Activated CD4-positive, alpha-beta T cell treated with anti-CD3 and anti-CD28 coated beads for 48 hours (primary cell): ENCODE data around the gene RPL12.

Source experiments
- DNase-seq: peaks from one replicate; pipeline ENCODE4 v3.0.0-alpha.2; 2020

The RPL12 gene

DNA sequence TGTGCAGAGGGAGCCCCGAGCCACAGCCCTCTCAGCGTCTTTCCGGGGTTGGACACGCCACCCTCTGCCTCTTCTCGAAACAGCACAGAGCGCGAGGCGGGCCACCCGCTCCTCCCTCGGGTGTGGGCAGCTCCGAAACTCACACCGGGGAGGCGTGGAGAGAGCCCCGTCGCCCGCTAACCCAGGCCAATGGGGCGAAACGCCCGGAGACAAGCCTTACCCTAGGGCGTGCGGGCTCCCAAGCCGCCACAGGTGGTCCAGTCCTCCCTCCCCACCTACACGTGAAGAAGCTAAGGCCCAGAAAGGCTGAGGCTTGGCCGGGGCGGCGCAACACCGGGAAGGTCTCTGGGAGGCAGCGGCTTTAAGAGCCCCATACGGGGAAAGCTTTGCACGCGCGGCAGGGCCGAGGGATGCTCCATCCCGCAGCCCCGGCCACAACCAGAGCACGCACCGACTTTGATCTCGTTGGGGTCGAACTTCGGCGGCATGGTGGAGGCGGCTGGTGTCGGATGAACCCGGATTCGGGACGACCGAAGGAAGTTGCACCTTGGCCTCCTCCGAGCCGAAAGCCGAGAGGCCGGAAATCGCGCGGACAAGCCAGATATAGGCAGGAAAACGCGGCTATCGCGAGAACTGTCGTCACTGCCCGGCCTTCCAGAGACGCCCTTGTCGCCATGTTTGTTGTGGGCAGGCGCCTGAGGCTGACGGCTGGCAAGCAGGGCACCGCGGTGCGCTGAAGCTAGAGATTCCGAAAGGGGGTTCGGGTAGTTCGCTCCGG is at the start of gene RPL12, which contains the start of gene LRSAM1:
TSS of gene RPL12 (minus strand) at position 577 of the 778 bp plus-strand sequence. CDS start at position 488, 89 bp downstream.
TSS of gene LRSAM1 (plus strand) at position 681 of the 778 bp plus-strand sequence. CDS start 3,018 bp downstream, outside the sequence.
- DNase-seq = peak; percentile 99

DNA sequence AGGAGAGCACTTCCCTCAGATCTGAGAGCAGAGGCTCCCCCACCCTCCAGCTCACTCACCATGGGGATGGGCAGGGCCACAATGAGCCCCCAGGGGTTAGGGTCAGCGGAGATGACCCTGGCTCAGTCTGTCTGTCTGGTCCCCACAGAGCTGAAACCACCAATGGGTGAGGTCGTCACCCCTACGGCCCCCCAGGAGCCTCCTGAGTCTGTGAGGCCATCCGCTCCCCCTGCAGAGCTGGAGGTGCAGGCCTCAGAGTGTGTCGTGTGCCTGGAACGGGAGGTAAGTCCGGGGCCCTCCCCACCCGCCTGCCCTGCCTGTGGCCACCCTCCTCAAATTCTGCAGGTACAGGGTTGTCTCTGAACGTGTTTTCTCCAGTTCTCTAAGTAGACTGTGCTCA is 49.7 kb upstream of the RPL12 start:
- DNase-seq = no peak

DNA sequence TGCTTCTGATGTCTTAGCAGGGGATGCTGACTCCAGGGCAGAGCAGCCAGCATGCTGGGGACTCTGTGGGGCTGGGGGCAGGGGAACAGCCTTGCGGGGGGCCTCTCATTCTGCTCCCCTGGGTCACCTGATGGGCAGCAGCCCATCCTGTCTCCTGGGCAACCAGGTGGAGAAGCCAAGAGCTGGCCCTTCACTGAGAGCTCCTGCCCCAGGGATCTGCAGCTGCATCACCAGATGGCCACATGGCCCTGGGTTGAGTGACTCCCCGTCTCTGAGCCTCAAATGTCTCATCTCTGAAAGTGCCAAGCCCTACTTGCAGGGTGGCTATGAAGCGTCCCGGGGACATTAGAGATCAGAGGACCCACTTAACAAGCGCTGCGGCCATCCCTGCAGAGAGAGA is 49.2 kb upstream of the RPL12 start:
- DNase-seq = no peak

DNA sequence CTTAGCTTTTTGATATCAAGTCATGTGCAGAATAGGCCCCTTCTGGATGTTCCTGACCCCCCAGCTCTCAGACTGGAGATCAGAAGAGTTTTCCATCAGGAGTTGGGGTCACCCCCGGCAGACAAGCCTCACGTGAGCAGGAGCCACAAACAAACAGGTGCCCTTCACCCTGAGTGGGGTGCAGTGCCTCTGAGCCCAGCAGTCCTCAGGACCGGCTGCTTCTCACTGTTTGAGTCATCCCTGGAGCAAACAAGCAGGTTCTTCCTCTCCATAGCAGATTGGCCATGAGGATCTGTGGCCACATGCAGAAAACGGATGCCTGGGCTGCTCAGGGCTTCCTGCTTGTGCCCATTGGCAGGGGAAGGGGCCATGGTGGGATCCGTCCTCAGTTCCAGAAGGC is 47.1 kb upstream of the RPL12 start:
- no peak for DNase-seq

DNA sequence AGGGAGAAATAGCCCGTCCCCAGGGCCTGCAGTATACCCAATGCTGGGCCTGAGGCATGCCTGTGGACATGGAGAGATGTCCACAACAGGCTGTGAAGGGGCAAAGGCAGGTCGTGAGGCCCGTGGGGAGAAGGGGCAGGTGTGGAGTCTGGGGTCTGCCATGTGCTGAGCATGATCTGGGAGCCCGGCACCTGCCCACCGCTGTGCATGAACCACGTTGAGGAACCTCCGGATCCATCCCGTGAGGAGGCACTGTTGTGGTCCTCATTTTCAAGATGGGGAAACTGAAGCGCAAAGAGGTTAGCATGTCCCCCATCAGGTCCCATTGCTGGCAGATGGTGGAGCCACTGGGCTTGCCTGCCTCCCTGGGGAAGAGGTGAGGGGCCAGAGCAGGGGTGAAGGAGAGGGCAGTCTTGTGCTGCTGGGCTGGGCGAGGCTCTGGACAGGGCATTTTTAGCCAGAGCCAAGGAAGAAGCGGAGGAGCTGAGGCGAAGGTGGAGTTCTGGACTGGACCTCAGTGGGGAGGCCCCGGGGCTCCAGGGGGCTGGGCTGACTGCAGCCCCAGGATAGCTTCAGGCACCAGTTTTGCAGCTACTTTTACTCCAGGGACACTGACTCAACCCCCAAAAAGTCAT is 46.6 kb upstream of the RPL12 start:
- DNase-seq = no peak

DNA sequence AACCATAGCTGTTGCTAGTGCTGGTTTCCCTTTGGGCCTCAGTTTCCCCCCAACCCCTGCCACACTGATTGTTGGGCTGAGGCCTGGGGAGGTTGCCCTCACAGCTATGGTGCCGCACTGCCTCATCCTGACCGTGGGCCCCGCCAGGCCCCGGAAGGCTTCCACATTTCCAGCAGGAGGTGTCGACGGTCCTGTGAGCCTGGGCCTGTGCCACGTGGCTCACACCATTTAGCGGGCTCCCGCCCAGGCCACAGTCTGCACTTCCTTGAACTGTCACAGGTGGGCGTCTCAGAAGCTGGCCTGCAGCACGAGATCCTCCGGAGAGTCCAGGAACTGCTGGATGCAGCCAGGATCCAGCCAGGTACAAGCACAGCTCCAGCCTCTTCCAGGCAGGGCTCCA is 45.8 kb upstream of the RPL12 start:
- no peak for DNase-seq

DNA sequence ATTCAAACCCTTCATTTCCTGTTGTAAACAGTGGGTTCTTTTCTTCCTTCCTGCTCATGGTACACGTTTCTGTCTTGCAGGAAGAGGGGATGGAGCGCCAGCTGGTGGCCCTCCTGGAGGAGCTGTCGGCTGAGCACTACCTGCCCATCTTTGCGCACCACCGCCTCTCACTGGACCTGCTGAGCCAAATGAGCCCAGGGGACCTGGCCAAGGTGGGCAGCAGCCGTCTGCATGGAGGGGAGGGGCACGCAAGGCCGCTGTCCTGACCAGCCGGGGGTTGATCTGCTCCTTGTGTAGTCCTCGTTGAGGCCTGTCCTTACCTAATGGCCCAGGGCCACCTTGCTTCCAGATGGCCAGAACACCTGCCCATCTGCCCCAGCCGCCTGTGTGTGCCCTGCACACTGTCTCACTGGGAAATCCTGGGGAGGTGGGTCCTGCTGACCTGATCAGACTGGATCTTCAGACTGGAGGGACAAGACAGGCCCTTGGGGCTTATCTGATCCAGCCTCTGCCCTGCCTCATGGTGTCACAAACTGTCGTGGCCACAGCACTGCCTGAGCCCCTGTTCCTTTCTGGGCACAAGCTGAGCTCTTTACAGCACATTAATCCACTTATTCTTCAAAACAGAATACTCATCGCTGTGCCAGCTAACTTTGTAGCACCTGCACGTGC is 44.8 kb upstream of the RPL12 start:
- no peak for DNase-seq

DNA sequence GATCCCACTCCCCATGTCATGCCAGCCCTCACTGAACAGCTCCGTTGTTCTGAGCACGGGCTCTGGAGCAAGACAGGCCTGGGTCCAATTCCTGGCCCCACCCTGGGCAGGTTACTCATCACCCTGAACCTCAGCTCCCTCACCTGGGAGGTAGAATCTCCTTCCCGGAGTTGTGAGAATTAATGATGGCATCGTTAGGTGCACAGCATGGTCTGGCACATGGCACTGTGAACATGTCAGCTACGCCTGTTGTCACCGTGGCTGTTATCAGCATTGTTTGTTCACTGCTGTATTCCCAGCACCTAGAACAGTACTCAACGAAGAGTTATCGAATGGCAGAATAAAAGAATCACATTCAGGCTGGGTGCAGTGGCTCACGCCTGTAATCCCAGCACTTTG is 43.1 kb upstream of the RPL12 start:
- DNase-seq = no peak

DNA sequence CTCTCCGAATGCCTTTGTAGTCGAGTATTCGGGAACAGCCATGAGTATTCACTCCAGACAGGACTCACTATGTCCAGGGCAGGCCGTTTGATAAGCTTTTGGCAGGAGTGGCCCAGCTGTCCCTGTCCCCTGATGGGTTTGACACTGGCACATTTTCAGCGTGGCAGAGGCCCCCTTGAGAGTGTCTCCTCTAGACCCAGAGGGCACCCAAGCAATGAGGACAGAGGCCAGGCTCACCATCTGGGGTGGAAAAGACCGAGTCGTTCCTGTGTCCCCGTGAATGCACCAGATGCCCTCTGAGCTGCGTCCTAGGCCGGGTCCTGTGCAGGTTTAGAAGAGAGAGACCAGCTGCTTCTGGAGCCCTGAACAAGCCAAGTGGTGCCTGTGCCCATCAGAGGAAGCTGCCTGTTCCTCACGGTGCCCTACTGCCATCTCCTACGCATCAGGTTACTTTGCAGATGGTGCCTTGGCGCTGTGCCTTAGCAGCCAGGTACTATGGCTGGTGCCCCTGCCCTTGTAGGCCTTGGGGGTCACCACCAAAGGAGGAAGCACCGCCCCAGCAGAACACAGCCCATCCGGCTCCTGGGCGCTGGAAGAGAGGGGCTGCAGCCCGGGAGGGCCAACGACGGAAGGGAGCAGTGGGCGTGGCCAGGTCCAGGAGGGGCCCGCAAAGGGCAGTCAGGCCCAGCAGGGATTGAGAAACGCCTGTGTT is 42.5 kb upstream of the RPL12 start:
- DNase-seq = no peak

DNA sequence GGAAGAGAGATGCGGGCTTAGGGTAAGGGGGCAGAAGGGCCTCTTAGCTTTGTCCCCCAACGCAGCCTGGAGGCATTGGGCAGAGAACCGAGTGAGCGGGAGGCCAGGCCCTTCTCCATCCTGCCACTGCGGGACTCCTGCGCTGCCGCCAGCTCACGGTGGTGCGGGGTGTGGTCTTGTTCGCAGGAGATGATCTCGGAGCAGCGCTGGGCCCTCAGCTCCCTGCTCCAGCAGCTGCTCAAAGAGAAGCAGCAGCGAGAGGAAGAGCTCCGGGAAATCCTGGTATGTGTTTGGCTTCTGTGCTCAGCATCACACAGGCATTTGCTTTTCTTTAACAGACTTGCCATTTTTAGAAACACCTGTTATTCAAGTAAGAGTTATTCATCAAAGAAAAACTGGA is 41.4 kb upstream of the RPL12 start:
- DNase-seq = no peak

DNA sequence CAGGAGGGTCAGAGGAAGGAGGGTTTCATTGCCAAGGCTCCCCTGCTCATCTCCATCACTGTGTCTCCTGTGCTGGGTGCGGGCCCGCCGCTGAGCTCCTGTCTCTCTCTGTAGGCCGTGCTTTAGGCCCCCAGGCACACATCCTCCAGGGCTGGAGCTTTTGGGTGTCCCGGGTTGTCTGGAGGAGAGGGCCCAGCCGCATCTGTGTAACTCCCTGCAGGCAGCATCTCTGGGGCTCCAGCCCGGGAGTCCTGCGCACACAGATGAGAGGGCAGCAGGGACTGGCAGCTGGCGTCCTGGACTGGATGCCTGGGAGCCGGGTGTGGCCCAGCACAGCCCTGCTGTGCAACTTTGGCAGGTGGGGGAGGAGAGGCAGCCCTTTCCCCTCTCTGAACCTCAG is 40.3 kb upstream of the RPL12 start:
- no peak for DNase-seq

DNA sequence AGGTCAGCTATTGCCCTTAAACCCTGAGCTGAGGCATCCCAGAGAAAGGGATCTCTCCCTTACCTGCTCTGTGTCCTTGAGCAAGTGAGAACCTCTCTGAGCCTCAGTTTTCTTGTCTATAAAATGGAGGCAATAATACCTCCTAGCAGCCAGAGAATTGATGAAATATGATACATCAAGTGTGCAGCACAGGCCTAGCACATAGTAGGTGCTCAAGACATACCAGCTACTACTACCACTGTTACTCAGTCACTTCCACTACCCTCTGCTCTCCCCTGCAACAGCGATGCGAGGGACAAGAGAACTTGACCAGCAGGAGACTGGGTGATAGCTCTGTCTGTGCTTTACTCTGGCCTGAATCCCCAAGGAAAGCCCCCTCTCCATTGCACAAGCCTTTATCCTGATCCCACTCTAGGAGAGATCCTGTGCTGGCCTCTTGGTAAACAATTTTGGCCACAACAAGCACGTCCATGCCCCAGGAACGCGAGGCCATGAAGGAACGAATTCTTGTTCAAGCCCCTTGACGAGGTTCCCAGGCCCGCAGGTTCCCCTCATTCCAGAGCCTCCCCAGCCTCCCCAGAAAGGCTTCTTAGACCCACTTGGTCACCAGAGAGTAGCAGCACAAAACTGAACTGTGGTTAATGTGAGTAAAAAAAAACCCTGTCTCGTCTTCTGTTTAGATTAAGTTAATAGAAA is 39.5 kb upstream of the RPL12 start:
- DNase-seq = no peak

DNA sequence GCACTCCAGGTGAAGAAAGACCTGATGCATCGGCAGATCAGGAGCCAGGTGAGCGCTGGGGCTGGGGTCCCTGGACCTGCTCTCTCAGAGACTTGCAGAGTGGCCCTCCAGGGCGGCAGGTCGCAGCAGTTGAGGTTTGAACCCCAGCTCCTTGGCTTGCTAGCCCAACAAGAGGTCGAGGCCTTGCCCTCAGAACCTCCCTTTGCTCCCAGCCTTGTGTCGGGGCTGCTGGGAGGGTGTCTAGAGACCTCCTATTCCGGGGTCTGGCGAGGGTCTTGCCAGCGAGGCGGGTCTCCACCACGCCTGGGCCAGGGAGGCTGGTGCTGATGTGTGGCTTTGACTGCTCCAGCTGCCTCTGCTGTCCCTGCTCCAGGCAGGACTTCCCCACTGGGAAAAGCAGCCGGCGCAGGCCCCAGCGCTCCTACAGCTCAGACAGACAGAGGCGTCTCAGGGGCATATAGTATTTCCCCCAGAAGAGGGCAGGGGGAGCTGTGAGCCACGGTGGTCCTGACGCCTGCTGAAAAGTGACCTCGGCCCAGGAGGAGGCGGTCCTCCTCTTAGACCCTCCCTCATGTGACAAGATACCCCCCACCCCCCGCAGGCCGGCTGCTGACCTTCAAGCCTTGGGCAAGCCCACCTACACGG is 38.4 kb upstream of the RPL12 start:
- DNase-seq = no peak

DNA sequence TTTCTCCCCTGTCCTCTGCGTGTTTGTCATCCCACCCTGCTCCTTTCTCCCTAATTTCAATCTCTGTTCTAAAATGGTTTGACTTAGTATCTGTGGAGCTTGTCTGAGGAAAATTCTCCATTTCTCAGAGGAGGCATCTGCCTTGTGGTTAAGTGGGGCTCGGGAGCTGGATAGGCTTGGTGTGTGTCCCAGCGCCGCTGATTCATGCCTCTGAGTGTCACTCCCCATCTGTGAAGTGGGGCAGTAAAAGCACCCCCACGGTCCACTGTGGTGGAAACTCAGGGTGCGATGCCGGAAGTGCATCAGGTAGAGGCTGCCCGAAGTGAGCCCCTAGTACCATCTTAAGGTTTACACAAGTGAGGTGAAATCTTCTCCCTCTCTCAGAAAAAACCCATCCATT is 37.7 kb upstream of the RPL12 start:
- no peak for DNase-seq

DNA sequence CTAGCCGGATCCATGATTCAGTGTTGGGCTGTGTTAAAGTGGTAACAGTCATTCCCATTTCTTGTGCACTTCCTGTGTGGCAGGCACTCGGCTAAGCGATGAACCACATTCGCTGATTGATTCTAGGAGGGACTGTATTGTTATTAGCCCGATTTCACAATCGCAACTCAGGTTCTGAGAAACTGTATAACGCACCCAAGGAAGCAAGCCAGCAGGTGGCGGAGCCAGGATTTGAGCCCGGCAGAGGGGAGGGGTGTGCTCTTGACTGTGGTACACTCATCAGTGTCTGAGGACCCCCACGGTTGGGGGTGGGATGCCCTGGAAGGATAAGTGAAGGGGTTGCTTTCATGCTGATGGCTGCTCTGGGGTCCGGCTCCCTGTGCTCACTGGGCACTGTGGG is 34.8 kb upstream of the RPL12 start:
- no peak for DNase-seq

DNA sequence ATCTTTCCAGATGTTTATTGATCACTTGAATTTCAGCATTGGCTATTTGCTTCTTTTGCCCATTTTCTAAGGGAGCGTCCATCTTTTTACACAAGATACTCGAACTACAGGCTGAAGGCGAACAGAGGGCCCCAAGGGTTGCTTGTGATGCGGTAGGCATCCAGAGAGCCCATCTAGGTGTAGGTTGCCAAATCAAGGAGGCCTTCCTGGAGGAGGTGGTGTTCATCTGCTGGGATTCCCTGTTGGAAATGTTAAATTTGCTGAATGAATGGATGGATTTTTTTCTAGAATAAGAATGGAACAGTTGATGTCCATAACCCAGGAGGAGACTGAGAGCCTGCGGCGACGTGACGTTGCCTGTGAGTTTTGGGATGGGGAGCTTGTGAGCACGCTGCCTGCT is 31.5 kb upstream of the RPL12 start:
- DNase-seq = no peak

DNA sequence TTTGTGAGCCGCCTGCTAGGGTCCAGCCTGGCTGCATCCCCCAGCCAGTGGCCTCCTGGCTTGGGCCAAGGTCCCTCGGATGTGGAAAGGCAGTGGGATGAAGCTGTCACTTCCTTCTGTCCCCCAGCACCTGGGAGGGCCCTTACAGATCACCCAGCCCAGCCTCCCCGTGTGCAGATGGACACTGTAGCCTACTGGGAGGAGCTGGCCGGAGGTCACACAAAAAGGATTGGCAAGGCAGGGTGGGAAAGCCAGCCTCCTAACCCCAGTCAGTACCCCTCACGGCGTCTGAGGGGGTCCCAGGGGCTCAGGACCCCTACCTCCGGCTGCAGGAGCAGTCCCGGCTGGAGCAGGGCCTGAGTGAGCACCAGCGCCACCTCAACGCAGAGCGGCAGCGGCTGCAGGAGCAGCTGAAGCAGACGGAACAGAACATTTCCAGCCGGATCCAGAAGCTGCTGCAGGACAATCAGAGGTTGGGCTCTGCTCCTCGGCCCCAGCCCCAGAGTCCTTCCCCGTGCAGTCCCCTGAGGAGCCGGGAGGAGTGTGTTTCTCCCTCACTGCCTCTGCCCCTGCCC is 28.4 kb upstream of the RPL12 start:
- DNase-seq = no peak

DNA sequence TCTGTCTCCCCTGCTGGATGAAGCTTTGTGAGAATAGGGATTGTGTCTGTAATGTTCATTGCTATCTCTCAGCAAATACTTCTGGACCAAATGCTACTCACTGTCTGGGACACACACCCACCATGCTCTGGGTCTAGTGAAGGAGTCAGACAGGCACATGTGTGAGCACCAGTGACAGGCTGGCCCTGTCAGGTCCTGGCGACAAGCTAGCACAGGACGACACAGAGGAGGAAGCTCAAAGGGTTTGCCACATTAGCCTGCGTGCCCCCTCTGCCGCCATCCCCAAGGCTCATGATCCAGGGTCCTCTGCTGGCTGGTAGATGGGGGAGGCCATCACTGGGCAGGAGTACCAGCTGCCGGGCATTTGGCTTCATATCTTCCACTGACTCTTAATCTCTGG is 23.4 kb upstream of the RPL12 start:
- DNase-seq = no peak

DNA sequence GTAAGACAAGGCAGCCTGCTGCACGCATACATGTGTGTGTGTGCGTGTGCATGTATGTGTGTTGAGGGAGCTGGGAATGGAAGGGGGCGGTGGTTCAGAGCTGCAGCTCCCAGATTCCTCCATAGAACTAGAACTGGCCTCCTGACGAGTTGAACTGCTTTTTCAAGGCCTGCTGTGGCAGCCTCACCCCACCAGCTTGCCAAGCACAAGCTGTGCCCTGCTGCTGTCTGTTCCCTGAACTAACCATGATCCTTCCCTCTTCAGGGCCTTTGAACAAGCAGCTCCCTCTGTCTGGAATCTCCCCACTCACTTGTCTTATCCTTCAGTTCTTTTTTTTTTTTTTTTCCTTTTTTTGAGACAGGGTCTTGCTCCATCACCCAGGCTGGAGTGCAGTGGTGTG is 22.7 kb upstream of the RPL12 start:
- DNase-seq = no peak

DNA sequence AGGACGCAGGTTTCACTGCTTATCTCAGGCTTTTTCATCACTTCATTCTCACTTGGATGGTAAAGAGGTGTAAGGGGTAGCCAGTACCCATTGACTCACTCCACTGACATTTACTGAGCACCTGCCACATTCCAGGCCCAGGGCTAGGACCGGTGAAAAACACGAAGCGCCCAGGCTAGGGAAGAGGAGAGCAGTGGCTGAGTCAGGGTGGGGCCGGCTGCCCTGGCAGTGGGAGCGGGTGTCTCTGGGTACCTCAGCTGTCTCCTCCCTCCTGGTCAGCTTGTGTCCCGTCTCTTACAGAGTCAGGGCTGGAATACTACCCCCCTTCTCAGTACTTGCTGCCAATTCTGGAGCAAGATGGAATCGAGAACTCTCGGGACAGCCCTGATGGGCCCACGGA is 22.3 kb upstream of the RPL12 start:
- DNase-seq = no peak

DNA sequence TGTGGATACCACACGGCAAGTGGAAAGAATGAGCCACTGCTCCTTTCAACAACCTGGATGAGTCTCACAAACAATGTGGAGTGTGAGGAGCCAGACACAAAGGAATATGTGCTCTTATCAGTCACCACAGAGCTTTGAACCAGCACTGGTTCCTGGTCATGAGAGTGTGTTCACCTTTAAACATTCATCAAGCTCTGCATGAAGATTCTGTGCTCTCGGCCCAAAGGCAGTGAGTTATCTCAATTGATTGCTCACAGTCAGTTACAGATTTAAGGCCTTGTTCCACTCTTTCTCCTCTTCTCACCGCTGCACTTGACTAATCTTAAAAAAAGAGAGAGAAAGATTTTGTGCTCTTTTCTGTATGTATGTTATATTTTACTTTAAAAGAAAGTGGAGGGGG is 19.5 kb upstream of the RPL12 start:
- no peak for DNase-seq

DNA sequence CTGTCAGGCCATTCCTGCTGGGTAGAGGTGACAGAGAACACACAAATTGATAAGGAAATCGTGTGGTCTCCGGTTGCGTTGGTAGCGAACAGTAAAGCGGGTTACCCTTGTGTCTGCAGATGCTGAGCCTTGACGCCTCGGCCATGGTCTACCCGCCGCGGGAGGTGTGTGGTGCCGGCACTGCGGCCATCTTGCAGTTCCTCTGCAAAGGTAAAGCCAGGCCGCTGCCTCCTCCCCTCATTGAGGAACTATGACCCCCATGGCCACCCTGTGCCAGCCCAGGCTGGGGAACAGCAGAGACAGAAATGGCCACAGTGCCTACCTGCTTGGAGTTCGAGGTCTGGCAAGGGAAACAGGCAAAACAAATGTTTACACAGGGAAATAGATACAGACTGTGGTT is 16.4 kb upstream of the RPL12 start:
- no peak for DNase-seq
